22Rv1 (cell line): ENCODE results near the gene ZP4.

Experiments
- CTCF ChIP-seq: fragments of 450-650 bp; IDR thresholded peaks from 2 replicates; pipeline ENCODE4 v1.5.1; 2017; ENCODE audit warnings: mild to moderate bottlenecking
- ZFX ChIP-seq: fragments of 450-650 bp; IDR thresholded peaks from 2 replicates; pipeline ENCODE4 v1.6.1; 2017; ENCODE audit warnings: antibody characterized with exemption, borderline replicate concordance

- TF ChIP-seq CTCF = peak; percentile 54
- no peak for TF ChIP-seq ZFX
Observed at GRCh38 chr1:237913345-237913744, 22.6 kb upstream of the ZP4 start.
